ENCODE results near the gene RPS6KA3. TPM values are rescaled to one million over a fixed set of nuclear protein-coding genes. Genes with fewer than 3 reads are reported as not detected.

RPS6KA3 gene
- total RNA-seq, 1 experiment from 2014 or later = 35.5 TPM

DNA sequence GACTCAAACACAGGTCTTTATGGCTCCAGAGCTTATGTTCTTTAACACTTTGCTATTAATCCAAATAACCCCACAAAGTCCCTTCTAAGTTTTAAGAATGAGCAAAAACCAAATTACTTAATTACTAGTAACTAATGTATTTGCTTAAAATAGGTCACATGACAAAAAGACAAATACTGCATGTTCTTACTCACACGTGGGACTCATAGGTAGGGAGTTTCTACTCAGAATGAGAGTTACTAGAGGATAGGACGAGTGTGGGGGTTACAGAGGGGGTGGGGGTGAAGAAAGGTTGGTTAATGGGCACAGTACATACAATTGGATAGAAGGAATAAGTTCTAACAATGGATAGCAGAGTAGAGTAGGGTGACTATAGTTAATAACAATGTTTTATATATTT lies 5.8 kb downstream of the RPS6KA3 start:
- H2AFZ ChIP-seq (ENCODE audit: low read depth, low read length, poor library complexity, severe bottlenecking) = no peak overlapping the region
- no peak overlapping the region for H3K4me2 ChIP-seq (ENCODE audit: low read length)
- H3K9ac ChIP-seq (ENCODE audit: low read length) = no peak overlapping the region
- RAD21 ChIA-PET (ENCODE audit: low non-redundant PET in 1 of 2, low total read pairs in 2 of 2, uncharacterized antibody in 2 of 2, unreplicated experiment in 2 of 2) = no interaction called here
- H3K9me2 ChIP-seq (ENCODE audit: insufficient read depth) = no peaks in the 10 kb centered on the region
- POLR2A ChIA-PET = no interaction called here
- H4K20me1 ChIP-seq (ENCODE audit: insufficient read depth) = peaks cover 4% of the 10 kb centered on the region; the same call in 1 of the 2 replicates
- CTCF ChIA-PET = no interaction called here
- no peak for DNase-seq (ENCODE audit: low read depth, low spot score)
- no peaks in the 10 kb centered on the region for H3K27me3 ChIP-seq (ENCODE audit: insufficient read depth, low read length)
- intact Hi-C loops (cut with micrococcal nuclease) = no loop called here
- no peak overlapping the region for H3K4me3 ChIP-seq (replicated peaks in 1 of 2; ENCODE audit: low read depth in 1 of 2, low read length in 2 of 2)
- no peaks in the 10 kb centered on the region for H3K9me3 ChIP-seq (ENCODE audit: control insufficient read depth in 1 of 2, insufficient read depth in 1 of 2, low read depth in 1 of 2, low read length in 2 of 2)
- H3K4me1 ChIP-seq (ENCODE audit: control insufficient read depth in 1 of 2, insufficient read depth in 2 of 2, low read length in 2 of 2) = peaks cover 4 to 14% of the 10 kb centered on the region in 2 experiments
- peaks cover 77% of the 10 kb centered on the region for H3K79me2 ChIP-seq (ENCODE audit: insufficient read depth, low read length)
- no peak for ATAC-seq
- BruUV-seq (replicated peaks) = no TSS peak
- H3K27ac ChIP-seq (ENCODE audit: low read depth, low read length) = no peak overlapping the region
- no peaks in the 10 kb centered on the region for H3K36me3 ChIP-seq (ENCODE audit: control insufficient read depth in 1 of 2, insufficient read depth in 2 of 2, low read length in 2 of 2)
- no peak for TF ChIP-seq POLR2A (IDR thresholded peaks at IDR 0.05; ENCODE audit: borderline replicate concordance, extremely low read depth, insufficient read depth, insufficient read length)
- TF ChIP-seq EZH2phosphoT487 (IDR thresholded peaks at IDR 0.05; ENCODE audit: borderline replicate concordance) = no peak
- TF ChIP-seq EZH2 (IDR thresholded peaks at IDR 0.05) = no peak
- no peak for TF ChIP-seq POLR2AphosphoS5 (IDR thresholded peaks at IDR 0.05; ENCODE audit: low read depth, low read length)
- no peak for TF ChIP-seq CEBPB (IDR thresholded peaks at IDR 0.05; ENCODE audit: low read depth)
- TF ChIP-seq, protein P1, sequence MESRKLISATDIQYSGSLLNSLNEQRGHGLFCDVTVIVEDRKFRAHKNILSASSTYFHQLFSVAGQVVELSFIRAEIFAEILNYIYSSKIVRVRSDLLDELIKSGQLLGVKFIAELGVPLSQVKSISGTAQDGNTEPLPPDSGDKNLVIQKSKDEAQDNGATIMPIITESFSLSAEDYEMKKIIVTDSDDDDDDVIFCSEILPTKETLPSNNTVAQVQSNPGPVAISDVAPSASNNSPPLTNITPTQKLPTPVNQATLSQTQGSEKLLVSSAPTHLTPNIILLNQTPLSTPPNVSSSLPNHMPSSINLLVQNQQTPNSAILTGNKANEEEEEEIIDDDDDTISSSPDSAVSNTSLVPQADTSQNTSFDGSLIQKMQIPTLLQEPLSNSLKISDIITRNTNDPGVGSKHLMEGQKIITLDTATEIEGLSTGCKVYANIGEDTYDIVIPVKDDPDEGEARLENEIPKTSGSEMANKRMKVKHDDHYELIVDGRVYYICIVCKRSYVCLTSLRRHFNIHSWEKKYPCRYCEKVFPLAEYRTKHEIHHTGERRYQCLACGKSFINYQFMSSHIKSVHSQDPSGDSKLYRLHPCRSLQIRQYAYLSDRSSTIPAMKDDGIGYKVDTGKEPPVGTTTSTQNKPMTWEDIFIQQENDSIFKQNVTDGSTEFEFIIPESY (IDR thresholded peaks at IDR 0.05; ENCODE audit: extremely low read depth, insufficient replicate concordance, low read length) = no peak

GRCh38 chrX:20254712-20255299 lies 11.9 kb downstream of the RPS6KA3 start:
- Histone ChIP-seq H3K4me2 (ENCODE audit: low read length) (no peak overlapping the region), H3K4me1 (ENCODE audit: control insufficient read depth in 1 of 2, insufficient read depth in 2 of 2, low read length in 2 of 2) (peaks cover 0 to 7% of the 10 kb centered on the region in 2 experiments; a peak in 1 of 4 replicates), H3K27ac (ENCODE audit: low read depth, low read length) (no peak overlapping the region), H4K20me1 (ENCODE audit: insufficient read depth) (no peaks in the 10 kb centered on the region; the same call in 1 of the 2 replicates), H3K9me2 (ENCODE audit: insufficient read depth) (no peaks in the 10 kb centered on the region), H3K36me3 (ENCODE audit: control insufficient read depth in 1 of 2, insufficient read depth in 2 of 2, low read length in 2 of 2) (no peaks in the 10 kb centered on the region), H3K9ac (ENCODE audit: low read length) (no peak overlapping the region), H3K9me3 (ENCODE audit: control insufficient read depth in 1 of 2, insufficient read depth in 1 of 2, low read depth in 1 of 2, low read length in 2 of 2) (no peaks in the 10 kb centered on the region), H3K4me3 (replicated peaks in 1 of 2; ENCODE audit: low read depth in 1 of 2, low read length in 2 of 2) (no peak overlapping the region), H3K79me2 (ENCODE audit: insufficient read depth, low read length) (peaks cover 36% of the 10 kb centered on the region), H2AFZ (ENCODE audit: low read depth, low read length, poor library complexity, severe bottlenecking) (no peak overlapping the region), H3K27me3 (ENCODE audit: insufficient read depth, low read length) (no peaks in the 10 kb centered on the region)
- POLR2A ChIA-PET = no interaction called here
- CTCF ChIA-PET = no interaction called here
- RAD21 ChIA-PET (ENCODE audit: low non-redundant PET in 1 of 2, low total read pairs in 2 of 2, uncharacterized antibody in 2 of 2, unreplicated experiment in 2 of 2) = no interaction called here
- intact Hi-C loops (cut with micrococcal nuclease) = loop anchor here (10.0 kb wide), 1 partner anchor 270 kb away; no protein-coding TSS in a partner anchor
- ATAC-seq = no peak
- DNase-seq (ENCODE audit: low read depth, low spot score) = no peak
- BruUV-seq (replicated peaks) = no TSS peak
- TF ChIP-seq REST (IDR thresholded peaks at IDR 0.05; ENCODE audit: low read depth) (no peak), FOSL1 (IDR thresholded peaks at IDR 0.05; ENCODE audit: low read depth) (no peak), EZH2 (IDR thresholded peaks at IDR 0.05) (no peak), JUND (IDR thresholded peaks at IDR 0.05) (no peak), YY1 (IDR thresholded peaks at IDR 0.05; ENCODE audit: extremely low read depth, insufficient replicate concordance, low read depth, low read length) (no peak), TCF7L2 (IDR thresholded peaks at IDR 0.05; ENCODE audit: borderline replicate concordance, extremely low read depth, insufficient read depth, insufficient read length) (no peak), CEBPB (IDR thresholded peaks at IDR 0.05; ENCODE audit: low read depth) (no peak), SP1 (IDR thresholded peaks at IDR 0.05; ENCODE audit: low read depth) (no peak), ZFX (IDR thresholded peaks at IDR 0.05) (no peak), CBX3 (IDR thresholded peaks at IDR 0.05; ENCODE audit: low read depth) (no peak), ELF1 (IDR thresholded peaks at IDR 0.05; ENCODE audit: borderline replicate concordance, low read depth) (no peak)
- TF ChIP-seq, protein P2, sequence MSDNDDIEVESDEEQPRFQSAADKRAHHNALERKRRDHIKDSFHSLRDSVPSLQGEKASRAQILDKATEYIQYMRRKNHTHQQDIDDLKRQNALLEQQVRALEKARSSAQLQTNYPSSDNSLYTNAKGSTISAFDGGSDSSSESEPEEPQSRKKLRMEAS (IDR thresholded peaks at IDR 0.05) = no peak

All from HCT116 (cell line).